Neural cell (in vitro differentiated cells): ENCODE measurements around the gene SLC35D1. TPM values are rescaled to one million over a fixed set of nuclear protein-coding genes. Genes with fewer than 3 reads are reported as not detected.
"Not testable (repeated sequence)": the region's sequence is repeated elsewhere in the genome, so short reads cannot be mapped to it uniquely, and the experiment has no call there.

Source experiments
- H2AFZ ChIP-seq: fragments of 200-600, 300-800 bp; sonication (generic), shearing (Covaris generic); 2 replicates; pipeline ENCODE4 v1.6.0; 2014; ENCODE audit warnings: low read depth, mild to moderate bottlenecking, antibody characterized with exemption, low read length, moderate library complexity
- H3F3A ChIP-seq: fragments of 200-600 bp; shearing (Covaris generic); 2 replicates; pipeline ENCODE4 v1.6.1; 2016; ENCODE audit warnings: mild to moderate bottlenecking, moderate library complexity, mixed read lengths, antibody characterized with exemption, low read length; ENCODE audit not compliant: insufficient read depth, poor library complexity, severe bottlenecking
- H3K27ac ChIP-seq: fragments of 200-600, 300-800 bp; sonication (generic), shearing (Covaris generic); 2 replicates; pipeline ENCODE4 v1.5.1; 2014; ENCODE audit warnings: mild to moderate bottlenecking, low read length, moderate library complexity
- H3K27me3 ChIP-seq: fragments of 300-800, 200-600 bp; sonication (generic), shearing (Covaris generic); 2 replicates; pipeline ENCODE4 v1.6.0; 2014; ENCODE audit warnings: mild to moderate bottlenecking, low read depth, low read length, moderate library complexity; ENCODE audit not compliant: insufficient read depth
- H3K36me3 ChIP-seq: fragments of 300-800, 200-600 bp; sonication (generic), shearing (Covaris generic); 2 replicates; pipeline ENCODE4 v1.5.1; 2014; ENCODE audit warnings: mild to moderate bottlenecking, antibody characterized with exemption, low read length, moderate library complexity; ENCODE audit not compliant: insufficient read depth
- H3K4me2 ChIP-seq: fragments of 300-800, 200-600 bp; sonication (generic), shearing (Covaris generic); 2 replicates; pipeline ENCODE4 v1.6.0; 2014; ENCODE audit warnings: mild to moderate bottlenecking, low read length
- H3K4me3 ChIP-seq: fragments of 300-800, 200-600 bp; sonication (generic), shearing (Covaris generic); 2 replicates; pipeline ENCODE4 v1.5.1; 2014; ENCODE audit warnings: mild to moderate bottlenecking, low read length, moderate library complexity
- H3K79me2 ChIP-seq: fragments of 200-600 bp; shearing (Covaris generic); replicated peaks from 2 replicates; pipeline ENCODE4 v1.6.0; 2014; ENCODE audit warnings: mild to moderate bottlenecking, low read length, moderate library complexity; ENCODE audit not compliant: insufficient read depth
- H3K9ac ChIP-seq: fragments of 300-800, 200-600 bp; sonication (generic), shearing (Covaris generic); 2 replicates; pipeline ENCODE4 v1.6.1; 2016; ENCODE audit warnings: mild to moderate bottlenecking, low read length, mixed read lengths
- H3K9me2 ChIP-seq: fragments of 200-600 bp; shearing (Covaris generic); 2 replicates; pipeline ENCODE4 v1.6.1; 2016; ENCODE audit warnings: mild to moderate bottlenecking, low read length, mixed read lengths; ENCODE audit not compliant: insufficient read depth
- H3K9me3 ChIP-seq: fragments of 200-600, 300-800 bp; sonication (generic), shearing (Covaris generic); 2 replicates; pipeline ENCODE4 v1.6.1; 2016; ENCODE audit warnings: mild to moderate bottlenecking, mixed run types, low read length, moderate library complexity, mixed read lengths
- H4K20me1 ChIP-seq: fragments of 200-600 bp; shearing (Covaris generic); 2 replicates; pipeline ENCODE4 v1.6.1; 2016; ENCODE audit warnings: mild to moderate bottlenecking, mixed run types; ENCODE audit not compliant: insufficient read depth
- CTCF ChIP-seq: fragments of 450-650 bp; IDR thresholded peaks from 2 replicates; pipeline ENCODE4 v1.5.1; 2014; ENCODE audit warnings: antibody characterized with exemption, mild to moderate bottlenecking, moderate library complexity; ENCODE audit not compliant: poor library complexity, severe bottlenecking
- EP300 ChIP-seq: fragments of 450-650 bp; conservative IDR thresholded peaks from 2 replicates; pipeline ENCODE4 v1.6.1; 2014; ENCODE audit warnings: antibody characterized with exemption, mild to moderate bottlenecking, moderate library complexity; ENCODE audit not compliant: poor library complexity, severe bottlenecking
- EZH2 ChIP-seq: fragments of 200-600, 300-800 bp; shearing (Covaris generic), sonication (generic); IDR thresholded peaks from 2 replicates; pipeline ENCODE4 v1.6.1; 2014; ENCODE audit warnings: antibody characterized with exemption, low read length, borderline replicate concordance, mild to moderate bottlenecking; ENCODE audit not compliant: insufficient read depth, poor library complexity, severe bottlenecking
- MXI1 ChIP-seq: fragments of 450-650 bp; conservative IDR thresholded peaks from 2 replicates; pipeline ENCODE4 v1.6.1; 2014; ENCODE audit warnings: antibody characterized with exemption, mild to moderate bottlenecking; ENCODE audit not compliant: poor library complexity, severe bottlenecking
- POLR2AphosphoS5 ChIP-seq: IDR thresholded peaks from 2 replicates; pipeline ENCODE4 v1.6.1; 2012
- RAD21 ChIP-seq: fragments of 450-650 bp; conservative IDR thresholded peaks from 2 replicates; pipeline ENCODE4 v1.6.1; 2014; ENCODE audit warnings: antibody characterized with exemption, mild to moderate bottlenecking, moderate library complexity
- SMC3 ChIP-seq: fragments of 450-650 bp; conservative IDR thresholded peaks from 2 replicates; pipeline ENCODE4 v1.6.1; 2014; ENCODE audit warnings: antibody characterized with exemption, mild to moderate bottlenecking, moderate library complexity; ENCODE audit not compliant: poor library complexity
- TAF1 ChIP-seq: IDR thresholded peaks from 2 replicates; pipeline ENCODE4 v1.6.1; 2012; ENCODE audit warnings: low read depth
- polyA plus RNA-seq: library from polyadenylated mRNA; depleted of rRNA; stranded (reverse); fragments of >200 nt; gene quantifications from 2 replicates; pipeline ENCODE4 v1.2.3, GENCODE V29; 2014
- TF ChIP-seq, protein P1 (sequence below): IDR thresholded peaks from 2 replicates; pipeline ENCODE4 v1.6.1; 2012; ENCODE audit warnings: borderline replicate concordance

SLC35D1 gene
- polyA plus RNA-seq, 1 donor from 2014 or later, result 17.9 TPM

DNA sequence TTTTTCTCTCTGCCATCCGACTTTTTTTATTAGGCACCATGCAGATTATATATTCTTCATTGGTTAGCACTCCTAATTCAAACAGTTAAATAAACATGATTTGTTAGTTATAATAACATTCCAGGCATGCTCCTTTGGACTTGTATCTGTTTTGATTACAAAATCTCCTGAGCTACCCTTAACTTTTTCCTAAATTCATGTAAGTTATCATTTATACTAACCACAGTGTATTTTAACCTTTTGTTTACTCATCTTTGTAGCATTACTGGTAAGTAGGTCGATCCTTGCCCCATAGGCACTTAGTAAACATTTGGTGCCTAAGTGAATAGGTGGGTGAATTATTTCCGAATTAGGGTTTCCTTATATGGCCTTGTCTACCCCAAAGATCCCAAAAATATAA is 85.4 kb downstream of the SLC35D1 start:
- Histone ChIP-seq H3K36me3 (peaks cover 4% of the 10 kb centered on the region), H3K4me2 (no peak overlapping the region), H3K79me2 (no peaks in the 10 kb centered on the region), H3F3A (no peaks in the 10 kb centered on the region), H3K9me2 (no peaks in the 10 kb centered on the region), H3K27me3 (no peaks in the 10 kb centered on the region), H3K27ac (no peak overlapping the region), H3K9ac (no peak overlapping the region), H3K4me3 (no peak overlapping the region), H2AFZ (no peak overlapping the region), H3K9me3 (no peaks in the 10 kb centered on the region), H4K20me1 (no peaks in the 10 kb centered on the region)
- TF ChIP-seq EP300 (no peak), EZH2 (no peak), CTCF (no peak), POLR2AphosphoS5 (no peak), SMC3 (no peak), TAF1 (no peak), RAD21 (no peak), MXI1 (no peak)
- TF ChIP-seq, protein P1, sequence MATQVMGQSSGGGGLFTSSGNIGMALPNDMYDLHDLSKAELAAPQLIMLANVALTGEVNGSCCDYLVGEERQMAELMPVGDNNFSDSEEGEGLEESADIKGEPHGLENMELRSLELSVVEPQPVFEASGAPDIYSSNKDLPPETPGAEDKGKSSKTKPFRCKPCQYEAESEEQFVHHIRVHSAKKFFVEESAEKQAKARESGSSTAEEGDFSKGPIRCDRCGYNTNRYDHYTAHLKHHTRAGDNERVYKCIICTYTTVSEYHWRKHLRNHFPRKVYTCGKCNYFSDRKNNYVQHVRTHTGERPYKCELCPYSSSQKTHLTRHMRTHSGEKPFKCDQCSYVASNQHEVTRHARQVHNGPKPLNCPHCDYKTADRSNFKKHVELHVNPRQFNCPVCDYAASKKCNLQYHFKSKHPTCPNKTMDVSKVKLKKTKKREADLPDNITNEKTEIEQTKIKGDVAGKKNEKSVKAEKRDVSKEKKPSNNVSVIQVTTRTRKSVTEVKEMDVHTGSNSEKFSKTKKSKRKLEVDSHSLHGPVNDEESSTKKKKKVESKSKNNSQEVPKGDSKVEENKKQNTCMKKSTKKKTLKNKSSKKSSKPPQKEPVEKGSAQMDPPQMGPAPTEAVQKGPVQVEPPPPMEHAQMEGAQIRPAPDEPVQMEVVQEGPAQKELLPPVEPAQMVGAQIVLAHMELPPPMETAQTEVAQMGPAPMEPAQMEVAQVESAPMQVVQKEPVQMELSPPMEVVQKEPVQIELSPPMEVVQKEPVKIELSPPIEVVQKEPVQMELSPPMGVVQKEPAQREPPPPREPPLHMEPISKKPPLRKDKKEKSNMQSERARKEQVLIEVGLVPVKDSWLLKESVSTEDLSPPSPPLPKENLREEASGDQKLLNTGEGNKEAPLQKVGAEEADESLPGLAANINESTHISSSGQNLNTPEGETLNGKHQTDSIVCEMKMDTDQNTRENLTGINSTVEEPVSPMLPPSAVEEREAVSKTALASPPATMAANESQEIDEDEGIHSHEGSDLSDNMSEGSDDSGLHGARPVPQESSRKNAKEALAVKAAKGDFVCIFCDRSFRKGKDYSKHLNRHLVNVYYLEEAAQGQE, result no peak

DNA sequence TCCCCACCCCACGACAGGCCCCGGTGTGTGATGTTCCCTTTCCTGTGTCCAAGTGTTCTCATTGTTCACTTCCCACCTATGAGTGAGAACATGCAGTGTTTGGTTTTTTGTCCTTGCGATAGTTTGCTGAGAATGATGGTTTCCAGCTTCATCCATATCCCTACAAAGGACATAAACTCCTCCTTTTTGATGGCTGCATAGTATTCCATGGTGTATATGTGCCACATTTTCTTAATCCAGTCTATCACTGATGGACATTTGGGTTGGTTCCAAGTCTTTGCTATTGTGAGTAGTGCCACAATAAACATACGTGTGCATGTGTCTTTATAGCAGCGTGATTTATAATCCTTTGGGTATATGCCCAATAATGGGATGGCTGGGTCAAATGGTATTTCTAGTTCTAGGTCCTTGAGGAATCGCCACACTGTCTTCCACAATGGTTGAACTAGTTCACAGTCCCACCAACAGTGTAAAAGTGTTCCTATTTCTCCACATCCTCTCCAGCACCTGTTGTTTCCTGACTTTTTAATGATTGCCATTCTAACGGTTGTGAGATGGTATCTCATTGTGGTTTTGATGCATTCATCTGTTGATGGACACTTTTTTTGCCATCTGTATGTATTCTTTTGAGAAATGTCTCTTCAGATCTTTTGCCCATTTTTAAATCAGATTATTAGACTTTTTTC is 87.6 kb downstream of the SLC35D1 start:
- H3K4me3 ChIP-seq, H4K20me1 ChIP-seq, H3K9me3 ChIP-seq, H3K79me2 ChIP-seq, H3K4me2 ChIP-seq, H3F3A ChIP-seq, H2AFZ ChIP-seq, H3K36me3 ChIP-seq, H3K9ac ChIP-seq, H3K9me2 ChIP-seq, H3K27ac ChIP-seq, H3K27me3 ChIP-seq: not testable (repeated sequence)

DNA sequence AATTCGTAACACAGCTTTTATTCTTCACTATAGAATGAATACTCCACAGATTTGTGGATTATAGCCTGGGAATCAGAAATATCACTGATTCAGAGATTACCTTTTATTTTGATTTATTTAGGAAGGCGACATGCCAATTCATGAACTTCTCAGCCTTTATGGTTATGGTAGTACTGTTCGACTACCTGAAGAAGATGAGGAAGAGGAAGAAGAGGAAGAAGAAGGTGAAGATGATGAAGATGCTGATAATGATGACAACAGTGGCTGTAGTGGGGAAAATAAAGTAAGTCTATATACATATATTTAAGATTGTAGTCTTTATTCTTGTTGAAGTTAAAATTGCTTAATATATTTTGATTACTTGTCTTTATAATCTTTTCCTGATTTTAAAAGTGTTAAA is 96.0 kb downstream of the SLC35D1 start:
- TF ChIP-seq POLR2AphosphoS5 (no peak), CTCF (no peak), MXI1 (no peak), EZH2 (no peak)
- TF ChIP-seq, protein P1, result no peak
- Histone ChIP-seq H3K4me3 (no peak overlapping the region), H3K9ac (no peak overlapping the region), H3K4me2 (no peak overlapping the region), H3K36me3 (peaks cover 10% of the 10 kb centered on the region), H4K20me1 (no peaks in the 10 kb centered on the region), H3K79me2 (no peaks in the 10 kb centered on the region), H3K27me3 (no peaks in the 10 kb centered on the region), H3K9me3 (no peaks in the 10 kb centered on the region), H3K9me2 (no peaks in the 10 kb centered on the region), H3F3A (no peaks in the 10 kb centered on the region), H3K27ac (no peak overlapping the region), H2AFZ (no peak overlapping the region)
